Sigmoid colon (tissue), 7 donors: ENCODE measurements around the gene NCOR1. TPM values are rescaled to one million over a fixed set of nuclear protein-coding genes. Genes with fewer than 3 reads are reported as not detected.

Source experiments
- DNase-seq: peaks from one replicate; pipeline ENCODE4 v3.0.0-alpha.2; 2019
- H3K27ac ChIP-seq, 4 donors: fragments of 200-600 bp; sonication (generic); one replicate each; pipeline ENCODE4 v1.5.1; 2016 to 2019; ENCODE audit warnings: mild to moderate bottlenecking in 1 of 4
- H3K27me3 ChIP-seq, 3 donors: fragments of 200-600 bp; sonication (generic); one replicate each; pipeline ENCODE4 v1.5.1; 2019; ENCODE audit warnings: mild to moderate bottlenecking in 1 of 3
- H3K36me3 ChIP-seq, 4 donors: fragments of 200-600 bp; sonication (generic); one replicate each; pipeline ENCODE4 v1.5.1; 2016 to 2019
- H3K4me1 ChIP-seq, 4 donors: fragments of 200-600 bp; sonication (generic); one replicate each; pipeline ENCODE4 v1.5.1; 2017 to 2019
- H3K4me3 ChIP-seq, 4 donors: fragments of 200-600 bp; sonication (generic); one replicate each; pipeline ENCODE4 v1.5.1; 2017 to 2019; ENCODE audit warnings: mild to moderate bottlenecking in 2 of 4, moderate library complexity in 1 of 4
- H3K9me3 ChIP-seq, 4 donors: fragments of 200-600 bp in 3 of 4; sonication (generic) in 3 of 4; one replicate each; pipeline versions ENCODE4 v1.5.1 to v1.6.1; 2013 to 2019
- CTCF ChIP-seq, 4 experiments: fragments of 450-650 bp in 3 of 4; fragments of 200-600 bp in 1 of 4; IDR thresholded peaks; one replicate each; pipeline ENCODE4 v1.5.1; 2016 to 2019; ENCODE audit warnings: antibody characterized with exemption in 4 of 4, mild to moderate bottlenecking in 3 of 4, moderate library complexity in 2 of 4
- EP300 ChIP-seq, 4 donors: sonication (generic); formaldehyde crosslinking; IDR thresholded peaks; one replicate each; pipeline ENCODE4 v1.6.1; 2017; ENCODE audit warnings: antibody characterized with exemption in 4 of 4
- POLR2A ChIP-seq, 2 donors: fragments of 450-650 bp; IDR thresholded peaks; one replicate each; pipeline ENCODE4 v1.6.1; 2016; ENCODE audit warnings: antibody characterized with exemption in 2 of 2, mild to moderate bottlenecking in 2 of 2, moderate library complexity in 2 of 2
- POLR2AphosphoS5 ChIP-seq, 4 donors: sonication (generic); formaldehyde crosslinking; IDR thresholded peaks; one replicate each; pipeline ENCODE4 v1.6.1; 2017; ENCODE audit warnings: antibody characterized with exemption in 4 of 4
- WGBS, 2 donors: extraction: QIAGEN DNeasy Blood & Tissue Kit; methylation state at CpG; one replicate each; pipeline ENCODE4 v1.1.7; 2013; 5-methylcytosine and 5-hydroxymethylcytosine counted together
- intact Hi-C: fragments of 100-400 bp; cut with DNase I; formaldehyde crosslinking; loops from one replicate; pipeline ENCODE4 v1.15.1; 2023
- polyA plus RNA-seq, 3 donors: library from polyadenylated mRNA; stranded (reverse); fragments of 200-250 nt; gene quantifications; one replicate each; pipeline ENCODE4 v1.2.3, GENCODE V29; 2013
- total RNA-seq, 4 donors: library from RNA; depleted of rRNA; stranded (reverse); fragments of >200 nt; gene quantifications; one replicate each; pipeline ENCODE4 v1.1.0, GENCODE V29; 2016
- donor health status: healthy with polysubstance abuse.
- donor health status: Bipolar disorder and iron deficiency.
- donor health status: healthy.

NCOR1 gene
- total and polyA plus RNA-seq, 7 donors, result 25.8 to 160 (median 93.1) TPM

GRCh38 chr17:16040710-16041251 is 174.6 kb downstream of the NCOR1 start:
- TF ChIP-seq POLR2AphosphoS5 (IDR thresholded peaks at IDR 0.05), result no peak
- no peak for TF ChIP-seq EP300 (IDR thresholded peaks at IDR 0.05)

GRCh38 chr17:16037636-16038035 is 177.7 kb downstream of the NCOR1 start:
- Histone ChIP-seq H3K9me3 (peaks cover 0 to 2% (median 0%) of the 10 kb centered on the region in 4 donors), H3K4me1 (no peaks in the 10 kb centered on the region), H3K27ac (no peak overlapping the region), H3K27me3 (no peaks in the 10 kb centered on the region), H3K36me3 (peaks cover 0 to 95% (median 52%) of the 10 kb centered on the region in 4 donors), H3K4me3 (no peak overlapping the region)
- intact Hi-C loops, result no loop called here
- TF ChIP-seq CTCF (IDR thresholded peaks at IDR 0.05) (no peak), POLR2AphosphoS5 (IDR thresholded peaks at IDR 0.05) (no peak), POLR2A (IDR thresholded peaks at IDR 0.05) (no peak), EP300 (IDR thresholded peaks at IDR 0.05) (no peak)
- DNase-seq, result no peak

More at GRCh38 chr17:16040710-16041251, 174.6 kb downstream of the NCOR1 start:
- DNase-seq, result no peak
- intact Hi-C loops, result no loop called here
- Histone ChIP-seq H3K9me3 (no peaks in the 10 kb centered on the region), H3K4me1 (no peaks in the 10 kb centered on the region), H3K27ac (no peak overlapping the region), H3K27me3 (no peaks in the 10 kb centered on the region), H3K4me3 (no peak overlapping the region), H3K36me3 (peaks cover 1 to 97% (median 42%) of the 10 kb centered on the region in 4 donors)
- 68 to 87% methylated on average over 4 of the region's 4 CpGs for WGBS, 2 donors

GRCh38 chr17:16036261-16036660 is 179.1 kb downstream of the NCOR1 start:
- intact Hi-C loops, result no loop called here
- Histone ChIP-seq H3K36me3 (peaks cover 0 to 97% (median 59%) of the 10 kb centered on the region in 4 donors), H3K27me3 (no peaks in the 10 kb centered on the region), H3K9me3 (peaks cover 0 to 2% (median 0%) of the 10 kb centered on the region in 4 donors), H3K4me3 (no peak overlapping the region), H3K4me1 (no peaks in the 10 kb centered on the region), H3K27ac (no peak overlapping the region)
- TF ChIP-seq CTCF (IDR thresholded peaks at IDR 0.05), result no peak
- TF ChIP-seq POLR2AphosphoS5 (IDR thresholded peaks at IDR 0.05), result no peak
- DNase-seq, result no peak
- 93 to 96% methylated on average over 2 of the region's 2 CpGs for WGBS, 2 donors

GRCh38 chr17:16033729-16034349 is 181.5 kb downstream of the NCOR1 start:
- Histone ChIP-seq H3K36me3 (peaks cover 0 to 98% (median 60%) of the 10 kb centered on the region in 4 donors), H3K4me3 (no peak overlapping the region), H3K27ac (no peak overlapping the region), H3K9me3 (peaks cover 0 to 2% (median 0%) of the 10 kb centered on the region in 4 donors), H3K27me3 (no peaks in the 10 kb centered on the region), H3K4me1 (peaks cover 0 to 7% (median 0%) of the 10 kb centered on the region in 4 donors)
- DNase-seq, result no peak
- TF ChIP-seq CTCF (IDR thresholded peaks at IDR 0.05), result no peak
- TF ChIP-seq POLR2AphosphoS5 (IDR thresholded peaks at IDR 0.05), result no peak
- TF ChIP-seq EP300 (IDR thresholded peaks at IDR 0.05), result no peak
- TF ChIP-seq POLR2A (IDR thresholded peaks at IDR 0.05), result no peak
- WGBS, 2 donors, result 92 to 96% methylated on average over 7 of the region's 7 CpGs
- intact Hi-C loops, result no loop called here

- Histone ChIP-seq H3K9me3 (no peaks in the 10 kb centered on the region), H3K36me3 (peaks cover 0 to 98% (median 51%) of the 10 kb centered on the region in 4 donors), H3K4me1 (peaks cover 0 to 22% (median 10%) of the 10 kb centered on the region in 4 donors), H3K4me3 (no peak overlapping the region), H3K27ac (peak overlapping the region; percentile 46 to 68 (median 64)), H3K27me3 (no peaks in the 10 kb centered on the region)
- TF ChIP-seq EP300 (IDR thresholded peaks at IDR 0.05) (no peak), POLR2AphosphoS5 (IDR thresholded peaks at IDR 0.05) (peak in 1 of 4 donors; percentile 38)
- 79 to 82% methylated on average over 5 of the region's 5 CpGs for WGBS, 2 donors
- intact Hi-C loops, result no loop called here
- no peak for DNase-seq
Observed at GRCh38 chr17:16027708-16028584, 187.4 kb downstream of the NCOR1 start.
